ENCODE results near the gene ZCWPW2.

ZCWPW2 gene

GRCh38 chr3:28556195-28556594 is 207.7 kb downstream of the ZCWPW2 start:
- TF ChIP-seq CTCF (IDR thresholded peaks at IDR 0.05; ENCODE audit: low read depth, low read length) = no peak
- no peak for TF ChIP-seq MYC (IDR thresholded peaks at IDR 0.05; ENCODE audit: low read depth, low read length)
- no peak for TF ChIP-seq POLR2A (IDR thresholded peaks at IDR 0.05; ENCODE audit: extremely low read depth, insufficient read length)
- TF ChIP-seq MAX (IDR thresholded peaks at IDR 0.05; ENCODE audit: low read depth, low read length) = no peak
- DNase-seq (ENCODE audit: low read depth) = no peak

DNA sequence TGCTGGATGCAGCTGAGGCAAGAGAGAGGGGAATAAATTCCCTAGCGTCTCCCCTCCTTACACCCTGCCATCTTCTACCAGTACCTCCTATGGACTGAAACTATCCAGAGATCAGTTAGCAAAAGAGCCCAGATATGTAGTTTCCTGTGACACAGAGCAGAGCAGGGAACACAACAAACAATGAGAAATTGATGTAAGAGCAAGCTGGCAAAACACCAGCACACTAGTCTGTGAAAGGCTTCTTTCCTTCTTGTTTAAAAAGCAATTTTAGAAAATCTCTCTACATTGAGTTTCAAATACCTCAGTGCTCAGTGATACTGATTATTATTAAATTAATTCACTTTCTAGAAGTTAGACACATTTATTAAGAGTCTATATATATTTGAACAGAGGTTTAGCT is 215.7 kb downstream of the ZCWPW2 start:
- no peak overlapping the region for H3K4me3 ChIP-seq (ENCODE audit: low read depth, low read length)
- DNase-seq (ENCODE audit: low read depth) = no peak
- TF ChIP-seq POLR2A (IDR thresholded peaks at IDR 0.05; ENCODE audit: extremely low read depth, insufficient read length) (no peak), CTCF (IDR thresholded peaks at IDR 0.05; ENCODE audit: low read depth, low read length) (no peak), MAX (IDR thresholded peaks at IDR 0.05; ENCODE audit: low read depth, low read length) (no peak), MYC (IDR thresholded peaks at IDR 0.05; ENCODE audit: low read depth, low read length) (no peak)

More at GRCh38 chr3:28556195-28556594, 207.7 kb downstream of the ZCWPW2 start:
- no peak overlapping the region for H3K4me3 ChIP-seq (ENCODE audit: low read depth, low read length)

- no peak for DNase-seq (ENCODE audit: low read depth)
- TF ChIP-seq MAX (IDR thresholded peaks at IDR 0.05; ENCODE audit: low read depth, low read length) (no peak), POLR2A (IDR thresholded peaks at IDR 0.05; ENCODE audit: extremely low read depth, insufficient read length) (no peak), CTCF (IDR thresholded peaks at IDR 0.05; ENCODE audit: low read depth, low read length) (no peak), MYC (IDR thresholded peaks at IDR 0.05; ENCODE audit: low read depth, low read length) (no peak)
- no peak overlapping the region for H3K4me3 ChIP-seq (ENCODE audit: low read depth, low read length)
Measured at GRCh38 chr3:28569357-28569756, 220.8 kb downstream of the ZCWPW2 start.

DNA sequence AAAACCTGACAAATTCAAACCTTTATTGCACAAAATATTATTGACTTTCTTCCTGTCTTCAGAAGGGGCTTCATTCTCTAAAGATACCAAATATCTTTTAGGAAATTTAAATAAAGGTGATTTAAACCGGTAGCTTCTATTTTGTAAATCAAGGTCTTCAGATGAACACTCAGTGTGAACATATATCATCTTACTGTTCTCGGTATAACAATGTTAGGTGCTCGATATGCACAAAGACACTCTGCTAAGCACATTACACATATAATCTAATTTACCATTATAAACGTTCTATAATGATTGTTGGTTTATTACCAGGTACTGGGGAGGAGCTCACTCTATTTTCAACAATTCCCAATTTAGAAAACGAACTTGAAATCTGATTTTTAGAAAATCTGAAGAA is 225.5 kb downstream of the ZCWPW2 start:
- no peak overlapping the region for H3K4me3 ChIP-seq (ENCODE audit: low read depth, low read length)
- no peak for DNase-seq (ENCODE audit: low read depth)
- no peak for TF ChIP-seq MYC (IDR thresholded peaks at IDR 0.05; ENCODE audit: low read depth, low read length)
- TF ChIP-seq CTCF (IDR thresholded peaks at IDR 0.05; ENCODE audit: low read depth, low read length) = no peak
- no peak for TF ChIP-seq MAX (IDR thresholded peaks at IDR 0.05; ENCODE audit: low read depth, low read length)
- TF ChIP-seq POLR2A (IDR thresholded peaks at IDR 0.05; ENCODE audit: extremely low read depth, insufficient read length) = no peak

- TF ChIP-seq POLR2A (IDR thresholded peaks at IDR 0.05; ENCODE audit: extremely low read depth, insufficient read length) = no peak
- no peak for TF ChIP-seq MYC (IDR thresholded peaks at IDR 0.05; ENCODE audit: low read depth, low read length)
- no peak for TF ChIP-seq MAX (IDR thresholded peaks at IDR 0.05; ENCODE audit: low read depth, low read length)
- TF ChIP-seq CTCF (IDR thresholded peaks at IDR 0.05; ENCODE audit: low read depth, low read length) = no peak
- no peak for DNase-seq (ENCODE audit: low read depth)
- no peak overlapping the region for H3K4me3 ChIP-seq (ENCODE audit: low read depth, low read length)
Measured at GRCh38 chr3:28575100-28575745, 226.7 kb downstream of the ZCWPW2 start.

Data from NB4 (cell line).